ENCODE measurements around the gene MAP2K6.

- TF ChIP-seq EZH2 (IDR thresholded peaks at IDR 0.05; ENCODE audit: insufficient read depth, poor library complexity, severe bottlenecking) = no peak
- TF ChIP-seq EZH2phosphoT487 (IDR thresholded peaks at IDR 0.05; ENCODE audit: insufficient read depth, low read depth) = no peak
These were observed 41.4 kb upstream of the MAP2K6 start for GRCh38 chr17:69373069-69373468.
